NB4 (cell line): Measurements from ENCODE around the gene TRAK1.

Experiments
- CTCF ChIP-seq: IDR thresholded peaks from one replicate; pipeline ENCODE4 v1.5.1; 2012; ENCODE audit warnings: low read depth, low read length
- MYC ChIP-seq: IDR thresholded peaks from 2 replicates; pipeline ENCODE4 v1.6.1; 2011; ENCODE audit warnings: low read depth, low read length
- POLR2A ChIP-seq: IDR thresholded peaks from 2 replicates; pipeline ENCODE4 v1.6.1; 2011; ENCODE audit warnings: mild to moderate bottlenecking; ENCODE audit not compliant: insufficient read length; ENCODE audit errors: extremely low read depth

- no peak for TF ChIP-seq CTCF
- no peak for TF ChIP-seq POLR2A
- no peak for TF ChIP-seq MYC
Observed at GRCh38 chr3:42214064-42214463, 122.9 kb downstream of the TRAK1 start.
